Gastrocnemius medialis (tissue), 4 donors: Measurements from ENCODE around the gene SAP30BP. TPM values are rescaled to one million over a fixed set of nuclear protein-coding genes. Genes with fewer than 3 reads are reported as not detected.

Experiments
- ATAC-seq, 2 donors: fragments of 150-250 bp; one replicate each; pipeline ENCODE4 v1.9.1; 2016
- DNase-seq, 2 donors: peaks; one replicate each; pipeline ENCODE4 v3.0.0-alpha.2; 2019
- H3K27ac ChIP-seq, 4 donors: fragments of 200-600 bp; sonication (generic); 1 replicate in 1 of 4; 2 replicates in 3 of 4; pipeline ENCODE4 v1.5.1; 2016 to 2018; ENCODE audit warnings: mild to moderate bottlenecking in 2 of 4, moderate library complexity in 1 of 4
- H3K27me3 ChIP-seq, 3 donors: fragments of 200-600 bp; sonication (generic) in 2 of 3; 1 replicate in 1 of 3; 2 replicates in 2 of 3; pipeline versions ENCODE4 v1.5.1 to v1.6.0; 2016 to 2019; ENCODE audit warnings: mild to moderate bottlenecking in 1 of 3, moderate library complexity in 1 of 3
- H3K36me3 ChIP-seq, 2 donors: fragments of 200-600 bp; sonication (generic) in 1 of 2; one replicate each; pipeline ENCODE4 v1.5.1; 2017 to 2018
- H3K4me1 ChIP-seq, 2 donors: fragments of 200-600 bp; sonication (generic) in 1 of 2; one replicate each; pipeline ENCODE4 v1.5.1; 2016 to 2017; ENCODE audit warnings: mild to moderate bottlenecking in 2 of 2
- H3K4me3 ChIP-seq, 4 donors: fragments of 200-600 bp; sonication (generic) in 3 of 4; 1 replicate in 1 of 4; 2 replicates in 3 of 4; pipeline ENCODE4 v1.5.1; 2016 to 2019; ENCODE audit warnings: mild to moderate bottlenecking in 2 of 4
- H3K9me3 ChIP-seq, 3 donors: fragments of 200-600 bp; sonication (generic) in 2 of 3; 1 replicate in 1 of 3; 2 replicates in 2 of 3; pipeline ENCODE4 v1.5.1; 2016 to 2019
- POLR2A ChIP-seq, 2 donors: fragments of 450-650 bp; IDR thresholded peaks; one replicate each; pipeline ENCODE4 v1.6.1; 2017; ENCODE audit warnings: antibody characterized with exemption in 2 of 2, mild to moderate bottlenecking in 2 of 2, moderate library complexity in 2 of 2
- in situ Hi-C, 4 donors: fragments of 200-750 bp; cut with MboI; loops; one replicate each; pipeline versions ENCODE4 v1.15.0 to v1.8.0; 2017; ENCODE audit warnings: low sequenced_read_pairs in 4 of 4
- intact Hi-C: fragments of 100-400 bp; cut with DNase I; formaldehyde crosslinking; loops from one replicate; pipeline ENCODE4 v1.15.1; 2023; ENCODE audit warnings: low total_unique reads
- total RNA-seq, 4 donors: library from RNA; depleted of rRNA; stranded (reverse); fragments of >200 nt; gene quantifications; one replicate each; pipeline versions ENCODE4 v1.1.0 to v1.2.3, GENCODE V29; 2016
- TF ChIP-seq, protein P1 (sequence below), 5 experiments: fragments of 450-650 bp in 3 of 5; fragments of 200-600 bp in 2 of 5; sonication (generic) in 2 of 5; IDR thresholded peaks in 4 of 5; conservative IDR thresholded peaks in 1 of 5; 1 replicate in 4 of 5; 2 replicates in 1 of 5; pipeline ENCODE4 v1.5.1; 2016 to 2019; ENCODE audit warnings: antibody characterized with exemption in 5 of 5, mild to moderate bottlenecking in 3 of 5, moderate library complexity in 3 of 5

SAP30BP gene
- total RNA-seq, 4 donors from 2014 or later, result 42.0 to 64.0 (median 50.1) TPM

DNA sequence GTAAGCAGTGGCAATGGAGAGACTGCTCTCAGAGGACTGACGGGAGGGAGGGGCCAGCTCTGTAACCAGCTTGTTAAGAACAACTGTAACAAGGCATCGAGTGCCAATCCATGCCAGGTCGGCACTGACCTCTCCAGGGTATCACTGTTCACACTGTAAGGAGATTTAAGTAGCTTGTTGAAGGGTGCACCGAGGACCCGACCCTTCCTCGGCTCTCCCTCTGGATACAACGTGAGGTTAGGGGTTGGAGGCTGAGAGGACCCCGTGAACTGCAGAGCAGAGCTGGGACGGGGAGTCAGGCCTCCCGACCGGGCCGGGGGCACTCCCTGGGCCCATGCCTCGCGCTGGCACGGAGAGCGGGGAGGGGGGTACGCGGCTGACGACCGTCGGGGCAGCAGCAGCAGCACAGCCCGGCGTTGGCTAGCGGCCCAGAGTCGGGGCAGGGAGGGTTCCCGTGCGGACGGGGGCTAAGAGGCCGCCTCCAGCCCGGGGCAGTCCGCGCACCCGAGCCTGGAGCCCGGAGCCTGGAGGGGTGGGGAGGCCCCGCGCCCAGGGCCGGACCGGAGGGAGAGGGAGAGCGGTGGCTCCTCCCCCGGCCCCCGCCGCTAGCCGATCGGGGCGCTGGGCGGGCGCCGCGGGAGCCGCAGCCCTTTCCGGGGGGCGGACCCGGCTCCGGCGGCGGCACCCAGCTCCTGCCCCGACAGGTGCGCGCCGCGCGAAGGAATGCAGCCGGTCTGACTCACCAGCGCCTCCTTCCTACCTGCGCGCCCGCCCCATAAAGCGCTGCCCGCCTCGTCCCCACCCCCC, 53.7 kb downstream of the SAP30BP start, which contains the start of gene ITGB4:
TSS of gene ITGB4 (plus strand) at position 804 of the 807 bp plus-strand sequence. CDS start 3,245 bp downstream, outside the sequence.
- intact Hi-C loops, result no loop called here
- TF ChIP-seq, protein P1, sequence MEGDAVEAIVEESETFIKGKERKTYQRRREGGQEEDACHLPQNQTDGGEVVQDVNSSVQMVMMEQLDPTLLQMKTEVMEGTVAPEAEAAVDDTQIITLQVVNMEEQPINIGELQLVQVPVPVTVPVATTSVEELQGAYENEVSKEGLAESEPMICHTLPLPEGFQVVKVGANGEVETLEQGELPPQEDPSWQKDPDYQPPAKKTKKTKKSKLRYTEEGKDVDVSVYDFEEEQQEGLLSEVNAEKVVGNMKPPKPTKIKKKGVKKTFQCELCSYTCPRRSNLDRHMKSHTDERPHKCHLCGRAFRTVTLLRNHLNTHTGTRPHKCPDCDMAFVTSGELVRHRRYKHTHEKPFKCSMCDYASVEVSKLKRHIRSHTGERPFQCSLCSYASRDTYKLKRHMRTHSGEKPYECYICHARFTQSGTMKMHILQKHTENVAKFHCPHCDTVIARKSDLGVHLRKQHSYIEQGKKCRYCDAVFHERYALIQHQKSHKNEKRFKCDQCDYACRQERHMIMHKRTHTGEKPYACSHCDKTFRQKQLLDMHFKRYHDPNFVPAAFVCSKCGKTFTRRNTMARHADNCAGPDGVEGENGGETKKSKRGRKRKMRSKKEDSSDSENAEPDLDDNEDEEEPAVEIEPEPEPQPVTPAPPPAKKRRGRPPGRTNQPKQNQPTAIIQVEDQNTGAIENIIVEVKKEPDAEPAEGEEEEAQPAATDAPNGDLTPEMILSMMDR (IDR thresholded peaks at IDR 0.05 in 4 of 5, conservative IDR thresholded peaks at IDR 0.05 in 1 of 5), result no peak
- no peak for TF ChIP-seq POLR2A (IDR thresholded peaks at IDR 0.05)
- ATAC-seq (peak in 1 of 2 donors; percentile 23), DNase-seq (no peak)
- Histone ChIP-seq H3K27me3 (peaks cover 19 to 29% (median 22%) of the 10 kb centered on the region in 3 donors), H3K4me1 (peaks cover 0 to 4% of the 10 kb centered on the region in 2 donors), H3K4me3 (peak within 1 kb of the TSS; percentile 37 to 47 (median 46)), H3K9me3 (no peaks in the 10 kb centered on the region), H3K36me3 (no peaks in the 10 kb centered on the region), H3K27ac (peak within 1 kb of the TSS in 3 of 4 donors; percentile 18 to 41 (median 23))
- in situ Hi-C loops, result no loop called here

DNA sequence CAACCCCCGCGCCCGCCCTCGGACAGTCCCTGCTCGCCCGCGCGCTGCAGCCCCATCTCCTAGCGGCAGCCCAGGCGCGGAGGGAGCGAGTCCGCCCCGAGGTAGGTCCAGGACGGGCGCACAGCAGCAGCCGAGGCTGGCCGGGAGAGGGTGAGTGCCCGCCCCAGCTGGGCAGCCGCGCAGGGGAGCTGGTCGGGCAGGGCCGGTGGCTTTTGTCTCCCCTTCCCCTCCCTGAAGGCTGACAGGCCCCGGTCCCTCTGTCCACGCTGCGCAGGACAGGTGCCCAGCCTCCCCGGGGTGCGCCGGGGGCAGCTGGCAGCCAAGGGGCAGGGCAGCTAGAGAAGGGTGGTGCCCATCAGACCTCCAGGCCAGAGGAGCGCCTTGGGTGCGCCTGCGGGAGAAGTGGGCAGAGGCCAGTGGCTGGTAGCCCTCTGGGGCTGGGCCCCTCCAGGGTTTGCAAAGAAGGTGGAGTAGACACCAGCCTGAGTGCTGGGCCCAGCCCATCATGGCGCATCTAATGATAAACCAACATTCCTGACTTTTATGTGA, 54.4 kb downstream of the SAP30BP start:
- in situ Hi-C loops, result no loop called here

DNA sequence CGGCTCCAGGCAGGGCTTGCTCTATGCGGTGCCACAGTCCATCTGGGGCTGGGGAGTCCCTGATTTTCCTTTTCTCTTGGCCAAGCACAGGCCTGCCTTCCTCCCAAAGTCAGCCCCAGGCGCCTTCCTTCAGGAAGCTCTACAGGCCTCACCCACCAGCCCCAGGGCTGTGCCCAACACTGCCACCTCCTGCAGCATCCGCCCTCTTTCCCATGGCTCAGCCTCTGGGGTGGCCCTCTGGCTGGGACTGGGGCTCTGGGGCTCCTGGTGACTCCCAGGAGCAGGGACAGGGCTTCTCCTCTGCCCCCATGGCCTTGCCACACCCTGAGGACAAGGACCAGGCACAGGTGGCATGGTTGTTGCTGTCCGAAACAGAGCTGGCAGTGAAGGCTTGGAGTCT, 54.9 kb downstream of the SAP30BP start:
- no peaks in the 10 kb centered on the region for H3K36me3 ChIP-seq
- peaks cover 19 to 29% (median 22%) of the 10 kb centered on the region in 3 donors for H3K27me3 ChIP-seq
- H3K27ac ChIP-seq, result peak overlapping the region in 2 of 4 donors; percentile 12 to 23
- intact Hi-C loops (no loop called here), in situ Hi-C loops (no loop called here)
- DNase-seq (no peak), ATAC-seq (no peak)
- no peaks in the 10 kb centered on the region for H3K9me3 ChIP-seq
- peaks cover 0 to 4% of the 10 kb centered on the region in 2 donors for H3K4me1 ChIP-seq
- no peak for TF ChIP-seq POLR2A (IDR thresholded peaks at IDR 0.05)
- H3K4me3 ChIP-seq, result peak overlapping the region; percentile 37 to 47 (median 46)

More for the DNA sequence above, 54.4 kb downstream of the SAP30BP start:
- Histone ChIP-seq H3K4me1 (peaks cover 0 to 4% of the 10 kb centered on the region in 2 donors), H3K4me3 (peak overlapping the region; percentile 37 to 47 (median 46)), H3K9me3 (no peaks in the 10 kb centered on the region), H3K27me3 (peaks cover 19 to 29% (median 22%) of the 10 kb centered on the region in 3 donors), H3K27ac (peak overlapping the region in 2 of 4 donors; percentile 12 to 18), H3K36me3 (no peaks in the 10 kb centered on the region)
- TF ChIP-seq, protein P1 (IDR thresholded peaks at IDR 0.05 in 4 of 5, conservative IDR thresholded peaks at IDR 0.05 in 1 of 5), result no peak
- TF ChIP-seq POLR2A (IDR thresholded peaks at IDR 0.05), result no peak
- no peak for DNase-seq
- no peak for ATAC-seq
- intact Hi-C loops, result no loop called here

- H3K27ac ChIP-seq, result peak overlapping the region in 1 of 4 donors; percentile 23
- DNase-seq (no peak), ATAC-seq (no peak)
- peaks cover 0 to 4% of the 10 kb centered on the region in 2 donors for H3K4me1 ChIP-seq
- no peaks in the 10 kb centered on the region for H3K36me3 ChIP-seq
- intact Hi-C loops, result no loop called here
- in situ Hi-C loops, result no loop called here
- peak overlapping the region in 2 of 4 donors; percentile 37 to 47 for H3K4me3 ChIP-seq
- H3K27me3 ChIP-seq, result peaks cover 19 to 29% (median 22%) of the 10 kb centered on the region in 3 donors
- no peaks in the 10 kb centered on the region for H3K9me3 ChIP-seq
- TF ChIP-seq, protein P1 (IDR thresholded peaks at IDR 0.05 in 4 of 5, conservative IDR thresholded peaks at IDR 0.05 in 1 of 5), result no peak
- TF ChIP-seq POLR2A (IDR thresholded peaks at IDR 0.05), result no peak
Observed at GRCh38 chr17:75722542-75723095, 55.5 kb downstream of the SAP30BP start.
